Subcutaneous adipose tissue (tissue), 4 donors: Measurements from ENCODE around the gene CRIM1. TPM values are rescaled to one million over a fixed set of nuclear protein-coding genes. Genes with fewer than 3 reads are reported as not detected.

Source experiments
- CTCF ChIP-seq: fragments of 450-650 bp; IDR thresholded peaks from one replicate; pipeline ENCODE4 v1.5.1; 2016; ENCODE audit warnings: low read depth, mild to moderate bottlenecking, control low read depth, antibody characterized with exemption, moderate library complexity
- total RNA-seq, 4 donors: library from RNA; depleted of rRNA; stranded (reverse); fragments of >200 nt; gene quantifications; one replicate each; pipeline ENCODE4 v1.1.0, GENCODE V29; 2016

Gene CRIM1
- total RNA-seq, 4 donors from 2014 or later, result 153 to 269 (median 233) TPM

GRCh38 chr2:36415381-36416022 lies 59.9 kb downstream of the CRIM1 start:
- no peak for TF ChIP-seq CTCF

GRCh38 chr2:36416370-36417165 lies 61.0 kb downstream of the CRIM1 start:
- no peak for TF ChIP-seq CTCF

- no peak for TF ChIP-seq CTCF
These were observed 65.1 kb downstream of the CRIM1 start for GRCh38 chr2:36420569-36421181.

GRCh38 chr2:36421379-36421778 lies 65.8 kb downstream of the CRIM1 start:
- TF ChIP-seq CTCF, result no peak

- TF ChIP-seq CTCF, result no peak
These were observed 67.6 kb downstream of the CRIM1 start for GRCh38 chr2:36423172-36423571.

- TF ChIP-seq CTCF, result no peak
These were observed 68.1 kb downstream of the CRIM1 start for GRCh38 chr2:36423619-36424120.
